Liver (tissue), 9 donors: Measurements from ENCODE around the gene CSRP1. TPM values are rescaled to one million over a fixed set of nuclear protein-coding genes. Genes with fewer than 3 reads are reported as not detected.

ENCODE experiments used
- DNase-seq: peaks from one replicate; pipeline ENCODE4 v3.0.0-alpha.2; 2017; ENCODE audit warnings: low spot score
- H3K27ac ChIP-seq, 2 donors: one replicate each; pipeline ENCODE4 v1.7.0; 2013; ENCODE audit warnings: inconsistent platforms in 2 of 2, low read length in 2 of 2, control low read depth in 1 of 2, low read depth in 1 of 2, mild to moderate bottlenecking in 1 of 2
- H3K27me3 ChIP-seq, 4 donors: one replicate each; pipeline versions ENCODE4 v1.6.1 to v1.7.0; 2013; ENCODE audit warnings: low read length in 3 of 4, inconsistent platforms in 1 of 4, mild to moderate bottlenecking in 1 of 4, moderate library complexity in 1 of 4; ENCODE audit not compliant: control insufficient read depth in 4 of 4, insufficient read depth in 4 of 4
- H3K36me3 ChIP-seq, 4 donors: one replicate each; pipeline versions ENCODE4 v1.6.1 to v1.7.0; 2013; ENCODE audit warnings: low read length in 3 of 4, mild to moderate bottlenecking in 3 of 4, low read depth in 1 of 4, moderate library complexity in 1 of 4; ENCODE audit not compliant: control insufficient read depth in 4 of 4, insufficient read depth in 3 of 4
- H3K4me1 ChIP-seq, 4 donors: one replicate each; pipeline versions ENCODE4 v1.6.1 to v1.7.0; 2013; ENCODE audit warnings: low read length in 3 of 4, mild to moderate bottlenecking in 3 of 4, moderate library complexity in 1 of 4; ENCODE audit not compliant: control insufficient read depth in 4 of 4, insufficient read depth in 4 of 4
- H3K4me3 ChIP-seq, 3 donors: one replicate each; pipeline versions ENCODE4 v1.6.1 to v1.7.0; 2013; ENCODE audit warnings: low read length in 3 of 3, control low read depth in 1 of 3, low read depth in 1 of 3, mild to moderate bottlenecking in 1 of 3
- H3K9ac ChIP-seq, 2 donors: one replicate each; pipeline ENCODE4 v1.7.0; 2013; ENCODE audit warnings: low read length in 2 of 2, mild to moderate bottlenecking in 2 of 2, moderate library complexity in 2 of 2, control low read depth in 1 of 2, low read depth in 1 of 2
- H3K9me3 ChIP-seq, 4 donors: one replicate each; pipeline versions ENCODE4 v1.6.1 to v1.7.0; 2013; ENCODE audit warnings: low read length in 3 of 4; ENCODE audit not compliant: control insufficient read depth in 4 of 4
- FOXA2 ChIP-seq: IDR thresholded peaks from 2 replicates; pipeline ENCODE4 v1.6.1; 2016; ENCODE audit warnings: antibody characterized with exemption
- GABPA ChIP-seq, 2 donors: IDR thresholded peaks in 1 of 2; conservative IDR thresholded peaks in 1 of 2; 2 replicates each; pipeline ENCODE4 v1.6.1; 2016; ENCODE audit warnings: antibody characterized with exemption in 2 of 2, mild to moderate bottlenecking in 1 of 2, moderate library complexity in 1 of 2
- HNF4G ChIP-seq: IDR thresholded peaks from 2 replicates; pipeline ENCODE4 v1.6.1; 2016; ENCODE audit warnings: antibody characterized with exemption
- JUND ChIP-seq, 2 donors: IDR thresholded peaks; 2 replicates each; pipeline ENCODE4 v1.6.1; 2016; ENCODE audit warnings: antibody characterized with exemption in 2 of 2
- NR2F2 ChIP-seq: IDR thresholded peaks from 2 replicates; pipeline ENCODE4 v1.6.1; 2016; ENCODE audit warnings: antibody characterized with exemption
- RAD21 ChIP-seq, 2 donors: IDR thresholded peaks; 2 replicates each; pipeline ENCODE4 v1.6.1; 2016; ENCODE audit warnings: antibody characterized with exemption in 2 of 2, mild to moderate bottlenecking in 2 of 2
- REST ChIP-seq: IDR thresholded peaks from 2 replicates; pipeline ENCODE4 v1.6.1; 2016; ENCODE audit warnings: antibody characterized with exemption, mild to moderate bottlenecking
- SP1 ChIP-seq: IDR thresholded peaks from 2 replicates; pipeline ENCODE4 v1.6.1; 2018; ENCODE audit warnings: antibody characterized with exemption, mild to moderate bottlenecking
- TAF1 ChIP-seq: conservative IDR thresholded peaks from 2 replicates; pipeline ENCODE4 v1.6.1; 2016; ENCODE audit warnings: antibody characterized with exemption, mild to moderate bottlenecking
- YY1 ChIP-seq: IDR thresholded peaks from 2 replicates; pipeline ENCODE4 v1.6.1; 2016; ENCODE audit warnings: antibody characterized with exemption, mild to moderate bottlenecking
- WGBS: extraction: QIAGEN DNeasy Blood & Tissue Kit; methylation state at CpG from one replicate; pipeline ENCODE4 v1.1.7; 2013; 5-methylcytosine and 5-hydroxymethylcytosine counted together
- polyA plus RNA-seq, 2 donors: library from polyadenylated mRNA; stranded (reverse) in 1 of 2; unstranded in 1 of 2; fragments of 200-250 nt in 1 of 2; fragments of >200 nt in 1 of 2; fragmentation: Nextera tagmentation in 1 of 2; extraction: Ambion mirVana in 1 of 2; gene quantifications; one replicate each; pipeline versions ENCODE4 v1.2.1 to v1.2.3, GENCODE V29; 2013 to 2015
- total RNA-seq, 2 donors: library from RNA; depleted of rRNA; stranded (reverse); fragments of >200 nt; gene quantifications; one replicate each; pipeline ENCODE4 v1.2.3, GENCODE V29; 2014
- TF ChIP-seq, protein P1 (sequence below): IDR thresholded peaks from 2 replicates; pipeline ENCODE4 v1.6.1; 2016; ENCODE audit warnings: antibody characterized with exemption
- TF ChIP-seq, protein P2 (sequence below): IDR thresholded peaks from 2 replicates; pipeline ENCODE4 v1.6.1; 2016; ENCODE audit warnings: antibody characterized with exemption
- TF ChIP-seq, protein P3 (sequence below): IDR thresholded peaks from 2 replicates; pipeline ENCODE4 v1.6.1; 2016; ENCODE audit warnings: antibody characterized with exemption
- TF ChIP-seq, protein P4 (sequence below): fragments of 150-350 bp; IDR thresholded peaks from 2 replicates; pipeline ENCODE4 v1.5.1; 2017; ENCODE audit warnings: improper control_type of control experiment, low read depth, low read length; ENCODE audit not compliant: missing input control
- donor health status: healthy.
- donor health status: healthy.
- donor health status: healthy.
- donor health status: healthy.
- donor health status: healthy.

The CSRP1 gene
- total and polyA plus RNA-seq, 4 donors: 42.7 to 96.9 (median 68.3) TPM

- peaks cover 3 to 20% (median 15%) of the 10 kb centered on the region in 4 donors for H3K4me1 ChIP-seq
- WGBS: 32% methylated on average over 6 of the region's 6 CpGs
- no peak for DNase-seq
- no peaks in the 10 kb centered on the region for H3K9me3 ChIP-seq
- peak overlapping the region in 2 of 3 donors; percentile 53 to 74 for H3K4me3 ChIP-seq
- H3K27ac ChIP-seq: peak overlapping the region in 1 of 2 donors; percentile 55
- H3K36me3 ChIP-seq: no peaks in the 10 kb centered on the region
- H3K9ac ChIP-seq: no peak overlapping the region
- TF ChIP-seq REST (no peak), HNF4G (no peak), FOXA2 (no peak), NR2F2 (no peak), SP1 (no peak), RAD21 (IDR thresholded peaks at IDR 0.05) (no peak), TAF1 (no peak), YY1 (no peak)
- TF ChIP-seq, protein P1, sequence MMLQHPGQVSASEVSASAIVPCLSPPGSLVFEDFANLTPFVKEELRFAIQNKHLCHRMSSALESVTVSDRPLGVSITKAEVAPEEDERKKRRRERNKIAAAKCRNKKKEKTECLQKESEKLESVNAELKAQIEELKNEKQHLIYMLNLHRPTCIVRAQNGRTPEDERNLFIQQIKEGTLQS: no peak
- TF ChIP-seq, protein P2, sequence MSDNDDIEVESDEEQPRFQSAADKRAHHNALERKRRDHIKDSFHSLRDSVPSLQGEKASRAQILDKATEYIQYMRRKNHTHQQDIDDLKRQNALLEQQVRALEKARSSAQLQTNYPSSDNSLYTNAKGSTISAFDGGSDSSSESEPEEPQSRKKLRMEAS: no peak
- TF ChIP-seq, protein P3, sequence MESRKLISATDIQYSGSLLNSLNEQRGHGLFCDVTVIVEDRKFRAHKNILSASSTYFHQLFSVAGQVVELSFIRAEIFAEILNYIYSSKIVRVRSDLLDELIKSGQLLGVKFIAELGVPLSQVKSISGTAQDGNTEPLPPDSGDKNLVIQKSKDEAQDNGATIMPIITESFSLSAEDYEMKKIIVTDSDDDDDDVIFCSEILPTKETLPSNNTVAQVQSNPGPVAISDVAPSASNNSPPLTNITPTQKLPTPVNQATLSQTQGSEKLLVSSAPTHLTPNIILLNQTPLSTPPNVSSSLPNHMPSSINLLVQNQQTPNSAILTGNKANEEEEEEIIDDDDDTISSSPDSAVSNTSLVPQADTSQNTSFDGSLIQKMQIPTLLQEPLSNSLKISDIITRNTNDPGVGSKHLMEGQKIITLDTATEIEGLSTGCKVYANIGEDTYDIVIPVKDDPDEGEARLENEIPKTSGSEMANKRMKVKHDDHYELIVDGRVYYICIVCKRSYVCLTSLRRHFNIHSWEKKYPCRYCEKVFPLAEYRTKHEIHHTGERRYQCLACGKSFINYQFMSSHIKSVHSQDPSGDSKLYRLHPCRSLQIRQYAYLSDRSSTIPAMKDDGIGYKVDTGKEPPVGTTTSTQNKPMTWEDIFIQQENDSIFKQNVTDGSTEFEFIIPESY: no peak
- TF ChIP-seq, protein P4, sequence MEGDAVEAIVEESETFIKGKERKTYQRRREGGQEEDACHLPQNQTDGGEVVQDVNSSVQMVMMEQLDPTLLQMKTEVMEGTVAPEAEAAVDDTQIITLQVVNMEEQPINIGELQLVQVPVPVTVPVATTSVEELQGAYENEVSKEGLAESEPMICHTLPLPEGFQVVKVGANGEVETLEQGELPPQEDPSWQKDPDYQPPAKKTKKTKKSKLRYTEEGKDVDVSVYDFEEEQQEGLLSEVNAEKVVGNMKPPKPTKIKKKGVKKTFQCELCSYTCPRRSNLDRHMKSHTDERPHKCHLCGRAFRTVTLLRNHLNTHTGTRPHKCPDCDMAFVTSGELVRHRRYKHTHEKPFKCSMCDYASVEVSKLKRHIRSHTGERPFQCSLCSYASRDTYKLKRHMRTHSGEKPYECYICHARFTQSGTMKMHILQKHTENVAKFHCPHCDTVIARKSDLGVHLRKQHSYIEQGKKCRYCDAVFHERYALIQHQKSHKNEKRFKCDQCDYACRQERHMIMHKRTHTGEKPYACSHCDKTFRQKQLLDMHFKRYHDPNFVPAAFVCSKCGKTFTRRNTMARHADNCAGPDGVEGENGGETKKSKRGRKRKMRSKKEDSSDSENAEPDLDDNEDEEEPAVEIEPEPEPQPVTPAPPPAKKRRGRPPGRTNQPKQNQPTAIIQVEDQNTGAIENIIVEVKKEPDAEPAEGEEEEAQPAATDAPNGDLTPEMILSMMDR: no peak
- H3K27me3 ChIP-seq: peaks cover 0 to 3% (median 0%) of the 10 kb centered on the region in 4 donors
Measured at GRCh38 chr1:201537891-201538611, 31.1 kb upstream of the CSRP1 start.

DNA sequence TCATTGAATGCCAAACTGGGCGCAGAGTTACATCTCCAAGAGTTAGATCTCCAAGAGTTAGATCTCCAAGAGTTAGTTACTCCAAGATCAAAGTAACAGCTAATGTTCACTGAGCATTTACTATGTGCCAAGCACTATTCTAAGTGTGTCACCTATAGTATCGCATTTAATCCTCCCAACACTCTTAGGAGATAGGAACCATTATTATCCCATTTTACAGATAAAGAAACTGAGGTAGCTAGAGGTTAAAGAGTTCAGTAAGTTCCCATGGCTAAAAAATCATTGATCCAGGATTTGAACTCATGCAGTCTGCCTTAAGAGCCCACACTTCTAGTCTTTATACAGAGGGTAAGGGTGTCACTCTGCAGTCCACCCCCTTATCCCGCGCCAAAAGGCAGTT, 30.5 kb upstream of the CSRP1 start:
- 98% methylated on average over 4 of the region's 4 CpGs for WGBS
- no peak for DNase-seq
- peaks cover 0 to 3% (median 0%) of the 10 kb centered on the region in 4 donors for H3K27me3 ChIP-seq
- peaks cover 3 to 20% (median 15%) of the 10 kb centered on the region in 4 donors for H3K4me1 ChIP-seq
- no peaks in the 10 kb centered on the region for H3K36me3 ChIP-seq
- H3K9ac ChIP-seq: no peak overlapping the region
- H3K9me3 ChIP-seq: no peaks in the 10 kb centered on the region
- TF ChIP-seq JUND (IDR thresholded peaks at IDR 0.05) (no peak), REST (no peak), NR2F2 (no peak), RAD21 (IDR thresholded peaks at IDR 0.05) (no peak), GABPA (IDR thresholded peaks at IDR 0.05 in 1 of 2, conservative IDR thresholded peaks at IDR 0.05 in 1 of 2) (no peak), TAF1 (no peak)
- TF ChIP-seq, protein P1: no peak
- TF ChIP-seq, protein P4: no peak
- TF ChIP-seq, protein P2: no peak
- H3K27ac ChIP-seq: no peak overlapping the region
- no peak overlapping the region for H3K4me3 ChIP-seq
